Ovary (tissue), 3 donors: ENCODE results near the gene TMEM50A.

ENCODE experiments used
- POLR2A ChIP-seq: fragments of 450-650 bp; IDR thresholded peaks from one replicate; pipeline ENCODE4 v1.6.1; 2017; ENCODE audit warnings: antibody characterized with exemption, mild to moderate bottlenecking, moderate library complexity
- TF ChIP-seq, protein P1 (sequence below), 3 donors: fragments of 450-650 bp in 2 of 3; fragments of 200-600 bp in 1 of 3; IDR thresholded peaks; one replicate each; pipeline versions ENCODE4 v1.5.1 to v1.8.0; 2016 to 2022; ENCODE audit warnings: antibody characterized with exemption in 3 of 3, mild to moderate bottlenecking in 1 of 3
- donor health status: DM: no; HTN: no; CAD: no.

- TF ChIP-seq, protein P1, sequence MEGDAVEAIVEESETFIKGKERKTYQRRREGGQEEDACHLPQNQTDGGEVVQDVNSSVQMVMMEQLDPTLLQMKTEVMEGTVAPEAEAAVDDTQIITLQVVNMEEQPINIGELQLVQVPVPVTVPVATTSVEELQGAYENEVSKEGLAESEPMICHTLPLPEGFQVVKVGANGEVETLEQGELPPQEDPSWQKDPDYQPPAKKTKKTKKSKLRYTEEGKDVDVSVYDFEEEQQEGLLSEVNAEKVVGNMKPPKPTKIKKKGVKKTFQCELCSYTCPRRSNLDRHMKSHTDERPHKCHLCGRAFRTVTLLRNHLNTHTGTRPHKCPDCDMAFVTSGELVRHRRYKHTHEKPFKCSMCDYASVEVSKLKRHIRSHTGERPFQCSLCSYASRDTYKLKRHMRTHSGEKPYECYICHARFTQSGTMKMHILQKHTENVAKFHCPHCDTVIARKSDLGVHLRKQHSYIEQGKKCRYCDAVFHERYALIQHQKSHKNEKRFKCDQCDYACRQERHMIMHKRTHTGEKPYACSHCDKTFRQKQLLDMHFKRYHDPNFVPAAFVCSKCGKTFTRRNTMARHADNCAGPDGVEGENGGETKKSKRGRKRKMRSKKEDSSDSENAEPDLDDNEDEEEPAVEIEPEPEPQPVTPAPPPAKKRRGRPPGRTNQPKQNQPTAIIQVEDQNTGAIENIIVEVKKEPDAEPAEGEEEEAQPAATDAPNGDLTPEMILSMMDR (IDR thresholded peaks at IDR 0.05): no peak
- TF ChIP-seq POLR2A: no peak
Observed at GRCh38 chr1:25342846-25343245, 4.7 kb downstream of the TMEM50A start.
